Activated T-helper 9 cell treated with anti-CD3 and anti-CD28 coated beads, Interleukin-2, amount 50 U/mL, for 16 hours (primary cell): ENCODE results near the gene PRKCA.

Source experiments
- DNase-seq: peaks from one replicate; pipeline ENCODE4 v3.0.0-alpha.2; 2020; ENCODE audit warnings: low read depth

The PRKCA gene

GRCh38 chr17:66776999-66777688, 474.7 kb downstream of the PRKCA start:
- DNase-seq: no peak

- DNase-seq: no peak
Observed at GRCh38 chr17:66777689-66778225, 475.3 kb downstream of the PRKCA start.

- no peak for DNase-seq
Observed at GRCh38 chr17:66778531-66779236, 476.3 kb downstream of the PRKCA start.

DNA sequence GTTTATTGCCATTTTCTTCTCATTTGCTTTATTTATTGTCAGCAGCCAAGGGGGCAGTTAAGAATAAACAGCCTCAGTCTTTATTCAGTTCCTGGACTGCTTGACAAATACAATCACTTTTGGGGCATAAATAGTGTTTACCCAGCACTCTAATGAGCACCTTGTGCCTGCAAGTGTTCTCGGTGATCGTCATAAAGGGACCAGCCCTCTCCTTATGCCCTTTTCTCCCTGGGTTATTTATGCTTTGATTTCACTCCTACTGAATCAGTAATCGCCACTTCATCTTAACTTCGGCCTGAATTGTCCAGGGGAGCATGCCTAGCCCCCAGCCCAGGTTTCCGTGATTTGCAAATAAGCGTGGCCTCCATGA, 476.8 kb downstream of the PRKCA start:
- no peak for DNase-seq

DNA sequence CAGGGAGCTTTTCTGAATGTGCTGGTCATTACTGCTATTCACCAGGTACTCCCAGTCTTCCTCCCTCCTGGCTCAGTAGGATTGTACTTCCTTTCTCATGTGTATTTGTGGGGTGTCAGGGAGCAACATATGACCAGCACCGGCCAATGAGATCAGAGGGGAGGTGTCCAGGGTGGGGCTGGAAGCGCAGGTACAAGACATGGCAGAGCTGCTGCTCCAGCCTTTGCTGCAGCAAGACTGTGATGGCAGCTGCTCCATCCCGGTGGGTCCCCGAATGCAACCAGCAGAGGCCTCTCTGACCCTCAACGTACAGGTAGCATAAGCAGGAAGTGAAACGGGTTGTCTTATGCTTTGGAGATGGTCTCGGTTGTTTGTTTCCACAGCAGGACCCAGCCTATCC, 478.7 kb downstream of the PRKCA start:
- DNase-seq: no peak

GRCh38 chr17:66782851-66783250, 480.4 kb downstream of the PRKCA start:
- no peak for DNase-seq

DNA sequence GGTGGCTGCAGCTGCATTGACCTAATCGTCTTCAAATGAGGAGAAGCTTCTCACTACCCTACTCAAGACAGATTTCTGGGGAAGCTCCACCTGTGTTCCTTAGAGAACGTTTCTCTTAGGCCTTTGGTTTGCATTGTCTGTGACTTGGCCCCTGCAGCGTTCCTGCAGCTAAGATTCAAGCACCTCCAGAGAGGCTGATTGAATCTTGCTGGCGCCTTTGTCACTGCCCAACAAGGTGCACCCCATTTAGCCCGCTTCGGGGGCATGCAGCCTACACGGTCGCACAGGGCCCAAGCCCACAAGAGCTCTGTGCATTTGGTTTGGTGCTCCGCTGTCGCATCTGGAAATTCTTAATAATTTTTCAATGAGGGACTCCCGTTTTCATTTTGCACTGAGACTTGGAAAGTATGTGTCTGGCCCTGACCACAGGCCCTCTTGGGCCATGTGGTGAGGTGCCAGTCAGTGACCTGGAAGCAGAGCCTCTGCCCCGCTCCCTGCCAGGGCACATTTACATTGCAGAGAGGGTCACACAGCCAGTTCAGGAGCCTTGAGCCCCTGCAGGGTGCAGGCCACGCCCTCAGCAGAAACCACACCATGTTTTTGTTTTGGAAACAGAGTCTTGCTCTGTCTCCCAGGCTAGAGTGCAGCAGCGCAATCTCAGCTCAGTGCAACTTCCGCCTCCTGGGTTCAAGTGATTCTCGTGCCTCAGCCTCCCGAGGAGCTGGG, 481.4 kb downstream of the PRKCA start:
- no peak for DNase-seq

- DNase-seq: no peak
Observed at GRCh38 chr17:66784621-66785364, 482.4 kb downstream of the PRKCA start.

DNA sequence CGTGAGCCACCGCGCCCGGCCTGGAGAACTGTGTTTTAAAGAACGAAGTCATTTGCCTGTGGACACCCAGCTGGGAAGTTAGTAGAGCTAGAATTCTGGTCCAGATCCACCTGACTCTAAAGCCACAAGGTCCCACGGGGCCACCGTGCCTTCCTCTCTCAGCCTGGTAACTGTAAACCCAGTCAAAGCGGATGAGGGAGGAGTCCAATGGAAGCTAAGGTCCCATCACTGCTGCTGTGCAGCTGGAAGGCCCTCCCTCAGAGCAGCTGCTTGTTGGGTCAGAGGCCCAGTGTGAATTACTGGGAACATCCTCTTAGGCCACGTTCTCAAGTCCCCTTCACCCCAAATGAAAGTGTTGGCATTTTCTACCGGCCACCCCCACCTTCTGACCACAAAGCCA, 483.7 kb downstream of the PRKCA start:
- no peak for DNase-seq

DNA sequence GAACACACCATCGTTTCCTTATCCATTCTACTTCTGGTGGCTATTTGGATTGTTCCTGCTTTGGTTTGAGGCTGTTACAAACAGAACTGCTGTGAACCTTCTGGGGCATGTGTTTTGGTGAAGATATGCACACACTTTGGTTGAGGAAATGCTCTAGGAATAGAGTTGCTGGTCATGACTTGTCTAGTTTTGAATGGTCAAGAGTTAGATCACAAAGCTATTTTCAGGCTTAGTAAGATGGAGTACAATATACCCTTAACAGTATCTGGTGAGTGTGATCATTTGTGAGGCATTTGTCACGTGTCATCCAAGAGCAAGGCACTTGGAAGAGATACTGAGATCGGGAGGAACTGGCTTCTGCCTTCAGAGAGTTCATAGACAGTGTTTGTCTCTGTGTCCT, 485.5 kb downstream of the PRKCA start:
- DNase-seq: no peak

DNA sequence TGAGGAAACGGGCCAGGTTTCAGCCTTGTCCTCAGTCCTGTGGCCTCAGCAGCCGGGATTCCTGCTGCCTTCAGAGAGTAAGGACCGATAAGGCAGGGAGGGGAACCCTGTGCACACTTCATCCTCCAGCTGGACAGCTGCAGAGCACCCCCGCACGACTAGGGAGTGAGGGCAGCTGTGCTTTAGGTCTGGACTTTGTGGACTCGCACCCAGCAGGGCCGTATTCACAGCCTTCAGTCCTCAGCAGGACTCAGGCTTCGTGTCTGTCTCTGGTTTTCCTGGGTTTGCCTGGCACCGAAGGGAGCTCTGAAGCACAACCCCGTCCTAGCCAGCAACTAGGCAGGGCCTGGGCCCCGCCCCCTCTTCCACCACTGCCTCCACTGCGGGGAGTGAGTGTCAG, 486.7 kb downstream of the PRKCA start:
- DNase-seq: no peak

GRCh38 chr17:66789961-66790437, 487.6 kb downstream of the PRKCA start:
- DNase-seq: no peak

DNA sequence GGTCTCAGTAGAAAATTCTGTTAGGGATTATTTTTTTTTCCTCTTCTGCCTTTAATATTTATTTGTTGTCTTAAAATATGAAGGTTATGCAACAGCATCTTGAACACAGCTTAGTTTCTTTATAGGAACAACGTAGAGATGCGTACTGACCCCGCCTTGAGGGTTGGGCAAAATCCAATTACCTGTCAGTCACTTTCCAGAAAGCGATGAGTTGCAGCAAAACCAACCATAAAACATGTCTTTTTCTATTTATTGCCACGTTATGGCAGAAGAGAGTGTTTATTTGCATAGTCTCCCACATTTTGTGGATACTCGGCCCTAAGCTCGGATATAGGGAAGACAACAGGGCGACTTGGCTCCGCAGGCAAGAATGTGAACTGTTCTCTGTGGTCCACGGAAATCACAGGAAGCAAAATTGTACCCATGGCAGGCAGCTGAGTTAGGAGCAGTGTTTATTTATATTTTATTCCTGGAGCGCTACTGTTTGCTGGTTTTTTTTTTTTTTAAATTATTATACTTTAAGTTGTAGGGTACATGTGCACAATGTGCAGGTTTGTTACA, 488.2 kb downstream of the PRKCA start:
- DNase-seq: no peak

DNA sequence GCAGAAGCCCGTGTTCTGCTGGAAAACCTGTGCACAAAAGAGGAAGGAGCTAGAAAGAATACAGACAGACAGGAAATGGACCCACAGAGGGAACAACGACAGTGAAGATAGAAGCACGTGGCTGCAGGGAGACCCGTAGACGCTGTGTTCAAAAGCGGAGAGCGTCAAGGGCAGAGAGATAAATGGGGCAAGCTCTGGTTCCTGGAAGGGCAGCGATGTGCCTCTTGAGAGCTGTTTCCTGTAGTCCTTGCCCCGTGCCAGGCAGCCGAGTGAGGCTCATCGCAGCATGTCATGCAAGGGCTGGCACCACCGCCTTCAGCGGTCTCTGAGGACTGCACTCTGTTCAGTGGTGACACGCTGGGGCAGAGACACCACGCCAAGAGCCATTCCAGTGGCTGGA, 488.9 kb downstream of the PRKCA start:
- no peak for DNase-seq

DNA sequence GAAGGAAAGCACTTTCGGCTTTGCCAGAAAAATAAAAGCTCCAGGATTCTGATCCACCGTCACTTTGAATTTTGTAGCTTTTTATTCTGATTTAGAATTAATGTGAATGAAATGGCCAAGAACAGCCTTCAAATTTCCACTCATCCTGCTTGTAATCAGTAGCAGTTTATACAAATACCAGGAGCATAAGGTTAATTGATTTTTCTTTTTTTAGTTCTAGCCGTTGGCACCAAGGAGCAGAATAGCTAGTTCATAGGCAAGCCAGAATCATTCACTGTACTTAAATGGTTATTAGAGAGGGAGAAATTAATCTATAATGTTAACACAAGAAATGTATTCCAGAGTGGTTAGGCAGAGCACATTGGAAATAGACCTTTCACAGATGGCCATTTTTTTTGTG, 491.4 kb downstream of the PRKCA start:
- no peak for DNase-seq

DNA sequence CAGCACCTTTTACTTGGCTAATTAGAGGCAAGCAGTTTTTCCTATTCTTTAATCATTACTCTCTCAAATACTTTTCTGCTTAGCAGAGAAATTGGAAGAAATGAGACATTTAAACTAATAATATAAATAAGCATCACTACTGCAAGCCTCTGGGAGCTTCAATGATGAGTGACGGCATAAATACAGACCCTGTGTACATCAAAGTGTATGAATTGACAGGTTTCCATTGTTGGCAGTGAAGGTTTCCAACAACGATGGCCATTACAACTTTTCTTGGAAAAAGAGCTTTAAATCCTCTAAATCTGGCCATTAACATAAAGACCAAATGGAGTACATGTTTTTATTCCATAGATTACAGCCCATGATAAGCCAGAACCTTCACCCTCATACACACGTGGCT, 493.1 kb downstream of the PRKCA start:
- DNase-seq: no peak

- DNase-seq: no peak
Observed at GRCh38 chr17:66799849-66800537, 497.6 kb downstream of the PRKCA start.

DNA sequence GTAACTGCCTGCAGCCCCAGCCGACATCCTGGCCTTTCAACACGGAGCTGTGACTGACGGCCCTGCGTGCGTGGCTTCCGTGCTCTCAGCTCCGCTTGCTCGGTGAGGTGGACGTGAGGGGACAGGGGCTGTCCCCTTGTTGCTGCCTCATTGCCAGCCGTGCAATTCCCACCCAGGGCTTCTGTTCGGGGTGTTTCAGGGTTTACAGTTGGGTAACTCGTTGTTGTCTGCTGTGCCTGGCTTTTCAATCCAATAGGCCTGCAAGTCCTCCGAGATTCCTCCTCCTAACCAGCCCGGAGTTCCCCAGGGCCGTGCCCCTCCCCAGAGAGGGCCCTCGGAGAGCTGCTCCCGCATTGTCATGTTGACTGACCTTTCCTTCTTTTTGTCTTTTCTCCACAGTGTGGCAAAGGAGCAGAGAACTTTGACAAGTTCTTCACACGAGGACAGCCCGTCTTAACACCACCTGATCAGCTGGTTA, 501.1 kb downstream of the PRKCA start:
- no peak for DNase-seq

DNA sequence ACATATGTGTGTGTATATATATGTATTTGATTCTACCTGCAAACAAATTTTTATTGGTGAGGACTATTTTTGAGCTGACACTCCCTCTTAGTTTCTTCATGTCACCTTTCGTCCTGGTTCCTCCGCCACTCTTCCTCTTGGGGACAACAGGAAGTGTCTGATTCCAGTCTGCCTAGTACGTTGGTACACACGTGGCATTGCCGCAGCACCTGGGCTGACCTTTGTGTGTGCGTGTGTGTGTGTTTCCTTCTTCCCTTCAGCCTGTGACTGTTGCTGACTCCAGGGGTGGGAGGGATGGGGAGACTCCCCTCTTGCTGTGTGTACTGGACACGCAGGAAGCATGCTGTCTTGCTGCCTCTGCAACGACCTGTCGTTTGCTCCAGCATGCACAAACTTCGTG, 503.2 kb downstream of the PRKCA start:
- DNase-seq: no peak

DNA sequence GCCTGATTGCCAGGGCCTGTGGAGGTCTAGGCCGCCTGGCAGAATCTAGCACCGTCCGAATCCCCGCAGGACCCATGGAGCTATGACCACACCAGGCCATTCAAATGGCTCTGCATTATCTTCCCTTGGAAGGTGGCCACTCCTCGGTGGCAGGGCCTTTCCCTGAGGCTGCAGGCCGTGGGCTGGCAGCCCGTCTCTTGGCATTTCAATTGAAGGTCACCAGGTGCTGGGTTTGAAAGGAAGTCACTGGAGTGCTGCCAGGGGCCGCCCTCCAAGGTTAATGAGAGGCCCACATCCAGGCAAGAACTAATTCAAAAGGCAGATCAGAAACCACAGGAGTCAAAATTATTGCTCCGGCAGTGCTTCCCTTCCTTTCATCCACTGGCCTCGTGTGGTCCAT, 504.8 kb downstream of the PRKCA start:
- no peak for DNase-seq

- DNase-seq: no peak
Observed at GRCh38 chr17:66809408-66809807, 507.0 kb downstream of the PRKCA start.
